A549 (cell line): ENCODE data around the gene ARMC6.

Experiments used
- BHLHE40 ChIP-seq: IDR thresholded peaks from 2 replicates; pipeline ENCODE4 v1.6.1; 2012; ENCODE audit warnings: low read depth, low read length, inconsistent platforms
- E2F6 ChIP-seq: IDR thresholded peaks from 2 replicates; pipeline ENCODE4 v1.6.1; 2012; ENCODE audit warnings: low read depth, borderline replicate concordance
- ELK1 ChIP-seq: fragments of 150-350 bp; IDR thresholded peaks from 2 replicates; pipeline ENCODE4 v1.6.1; 2014; ENCODE audit warnings: low read depth, mild to moderate bottlenecking, low read length
- EP300 ChIP-seq, 2 experiments: fragments of >200 bp; sonication (Bioruptor Twin); formaldehyde crosslinking; IDR thresholded peaks; 2 replicates in 1 of 2; 3 replicates in 1 of 2; pipeline ENCODE4 v1.6.1; 2016 to 2017
- HDAC2 ChIP-seq: fragments of 200-600 bp; sonication (generic); IDR thresholded peaks from 2 replicates; pipeline ENCODE4 v1.6.1; 2016
- HOXA7 ChIP-seq: fragments of 250-450 bp; sonication (Bioruptor Pico); IDR thresholded peaks from 2 replicates; pipeline ENCODE4 v1.5.0; 2020; ENCODE audit warnings: mild to moderate bottlenecking, moderate library complexity
- MAFK ChIP-seq: fragments of 450-650 bp; IDR thresholded peaks from 2 replicates; pipeline ENCODE4 v1.6.1; 2014; ENCODE audit not compliant: partially characterized antibody
- MYC ChIP-seq: IDR thresholded peaks from 2 replicates; pipeline ENCODE4 v1.6.1; 2012; ENCODE audit warnings: mild to moderate bottlenecking, inconsistent platforms, low read length, improper control_type of control experiment, borderline replicate concordance
- POLR2A ChIP-seq: IDR thresholded peaks from 2 replicates; pipeline ENCODE4 v1.6.1; 2012; ENCODE audit warnings: mild to moderate bottlenecking, low read length
- RAD21 ChIP-seq, 2 experiments: fragments of >200 bp in 1 of 2; sonication (Bioruptor Twin) in 1 of 2; formaldehyde crosslinking in 1 of 2; IDR thresholded peaks in 1 of 2; conservative IDR thresholded peaks in 1 of 2; 2 replicates in 1 of 2; 3 replicates in 1 of 2; pipeline ENCODE4 v1.6.1; 2012 to 2018; ENCODE audit warnings: inconsistent platforms in 1 of 2
- RCOR1 ChIP-seq: fragments of 150-350 bp; IDR thresholded peaks from 2 replicates; pipeline ENCODE4 v1.6.1; 2014; ENCODE audit warnings: antibody characterized with exemption, low read length, low read depth
- TF ChIP-seq, protein P1 (sequence below): fragments of >200 bp; sonication (Bioruptor Twin); formaldehyde crosslinking; IDR thresholded peaks from 3 replicates; pipeline ENCODE4 v1.5.1; 2016
- TF ChIP-seq, protein P2 (sequence below): fragments of 200-600 bp; sonication (generic); IDR thresholded peaks from 2 replicates; pipeline ENCODE4 v1.6.1; 2016; ENCODE audit warnings: antibody characterized with exemption, mild to moderate bottlenecking, moderate library complexity

DNA sequence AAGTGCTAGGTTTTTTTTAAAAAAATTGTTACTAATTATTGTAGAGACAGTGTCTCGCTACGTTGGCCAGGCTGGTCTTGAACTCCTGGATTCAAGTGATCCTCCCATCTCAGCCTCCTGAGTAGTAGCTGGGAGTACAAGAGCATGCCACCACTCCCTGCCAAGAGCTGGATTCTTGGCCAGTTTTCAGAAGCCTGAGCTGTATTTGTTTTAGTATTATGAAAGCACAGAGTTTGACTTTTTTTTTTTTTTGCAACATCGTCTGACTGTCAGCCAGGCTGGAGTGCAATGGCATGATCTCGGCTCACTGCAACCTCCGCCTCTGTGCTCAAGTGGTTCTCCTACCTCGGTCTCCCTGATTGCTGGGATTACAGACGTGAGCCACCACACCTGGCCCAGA, 7.0 kb downstream of the ARMC6 start:
- TF ChIP-seq, protein P1, sequence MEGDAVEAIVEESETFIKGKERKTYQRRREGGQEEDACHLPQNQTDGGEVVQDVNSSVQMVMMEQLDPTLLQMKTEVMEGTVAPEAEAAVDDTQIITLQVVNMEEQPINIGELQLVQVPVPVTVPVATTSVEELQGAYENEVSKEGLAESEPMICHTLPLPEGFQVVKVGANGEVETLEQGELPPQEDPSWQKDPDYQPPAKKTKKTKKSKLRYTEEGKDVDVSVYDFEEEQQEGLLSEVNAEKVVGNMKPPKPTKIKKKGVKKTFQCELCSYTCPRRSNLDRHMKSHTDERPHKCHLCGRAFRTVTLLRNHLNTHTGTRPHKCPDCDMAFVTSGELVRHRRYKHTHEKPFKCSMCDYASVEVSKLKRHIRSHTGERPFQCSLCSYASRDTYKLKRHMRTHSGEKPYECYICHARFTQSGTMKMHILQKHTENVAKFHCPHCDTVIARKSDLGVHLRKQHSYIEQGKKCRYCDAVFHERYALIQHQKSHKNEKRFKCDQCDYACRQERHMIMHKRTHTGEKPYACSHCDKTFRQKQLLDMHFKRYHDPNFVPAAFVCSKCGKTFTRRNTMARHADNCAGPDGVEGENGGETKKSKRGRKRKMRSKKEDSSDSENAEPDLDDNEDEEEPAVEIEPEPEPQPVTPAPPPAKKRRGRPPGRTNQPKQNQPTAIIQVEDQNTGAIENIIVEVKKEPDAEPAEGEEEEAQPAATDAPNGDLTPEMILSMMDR, result no peak
- no peak for TF ChIP-seq RCOR1
- TF ChIP-seq RAD21 (conservative IDR thresholded peaks at IDR 0.05 in 1 of 2, IDR thresholded peaks at IDR 0.05 in 1 of 2), result no peak
- no peak for TF ChIP-seq MYC
- no peak for TF ChIP-seq MAFK
- TF ChIP-seq ELK1, result no peak
- no peak for TF ChIP-seq HOXA7 (CRISPR knock-in tag)
- no peak for TF ChIP-seq EP300 (IDR thresholded peaks at IDR 0.05)
- no peak for TF ChIP-seq POLR2A
- no peak for TF ChIP-seq BHLHE40
- TF ChIP-seq E2F6, result no peak
- TF ChIP-seq, protein P2, sequence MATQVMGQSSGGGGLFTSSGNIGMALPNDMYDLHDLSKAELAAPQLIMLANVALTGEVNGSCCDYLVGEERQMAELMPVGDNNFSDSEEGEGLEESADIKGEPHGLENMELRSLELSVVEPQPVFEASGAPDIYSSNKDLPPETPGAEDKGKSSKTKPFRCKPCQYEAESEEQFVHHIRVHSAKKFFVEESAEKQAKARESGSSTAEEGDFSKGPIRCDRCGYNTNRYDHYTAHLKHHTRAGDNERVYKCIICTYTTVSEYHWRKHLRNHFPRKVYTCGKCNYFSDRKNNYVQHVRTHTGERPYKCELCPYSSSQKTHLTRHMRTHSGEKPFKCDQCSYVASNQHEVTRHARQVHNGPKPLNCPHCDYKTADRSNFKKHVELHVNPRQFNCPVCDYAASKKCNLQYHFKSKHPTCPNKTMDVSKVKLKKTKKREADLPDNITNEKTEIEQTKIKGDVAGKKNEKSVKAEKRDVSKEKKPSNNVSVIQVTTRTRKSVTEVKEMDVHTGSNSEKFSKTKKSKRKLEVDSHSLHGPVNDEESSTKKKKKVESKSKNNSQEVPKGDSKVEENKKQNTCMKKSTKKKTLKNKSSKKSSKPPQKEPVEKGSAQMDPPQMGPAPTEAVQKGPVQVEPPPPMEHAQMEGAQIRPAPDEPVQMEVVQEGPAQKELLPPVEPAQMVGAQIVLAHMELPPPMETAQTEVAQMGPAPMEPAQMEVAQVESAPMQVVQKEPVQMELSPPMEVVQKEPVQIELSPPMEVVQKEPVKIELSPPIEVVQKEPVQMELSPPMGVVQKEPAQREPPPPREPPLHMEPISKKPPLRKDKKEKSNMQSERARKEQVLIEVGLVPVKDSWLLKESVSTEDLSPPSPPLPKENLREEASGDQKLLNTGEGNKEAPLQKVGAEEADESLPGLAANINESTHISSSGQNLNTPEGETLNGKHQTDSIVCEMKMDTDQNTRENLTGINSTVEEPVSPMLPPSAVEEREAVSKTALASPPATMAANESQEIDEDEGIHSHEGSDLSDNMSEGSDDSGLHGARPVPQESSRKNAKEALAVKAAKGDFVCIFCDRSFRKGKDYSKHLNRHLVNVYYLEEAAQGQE, result no peak
- no peak for TF ChIP-seq HDAC2
